GM18519 (cell line): ENCODE results near the gene ACAD9.
"Not testable (repeated sequence)": the region's sequence is repeated elsewhere in the genome, so short reads cannot be mapped to it uniquely, and the experiment has no call there.

Source experiments
- ATAC-seq: cut with Tn5 transposase; IDR thresholded peaks from one replicate; pipeline ENCODE4 v1.9.1; 2021; ENCODE audit warnings: mild to moderate bottlenecking, moderate library complexity; ENCODE audit not compliant: unreplicated experiment, low FRiP score

Gene ACAD9

DNA sequence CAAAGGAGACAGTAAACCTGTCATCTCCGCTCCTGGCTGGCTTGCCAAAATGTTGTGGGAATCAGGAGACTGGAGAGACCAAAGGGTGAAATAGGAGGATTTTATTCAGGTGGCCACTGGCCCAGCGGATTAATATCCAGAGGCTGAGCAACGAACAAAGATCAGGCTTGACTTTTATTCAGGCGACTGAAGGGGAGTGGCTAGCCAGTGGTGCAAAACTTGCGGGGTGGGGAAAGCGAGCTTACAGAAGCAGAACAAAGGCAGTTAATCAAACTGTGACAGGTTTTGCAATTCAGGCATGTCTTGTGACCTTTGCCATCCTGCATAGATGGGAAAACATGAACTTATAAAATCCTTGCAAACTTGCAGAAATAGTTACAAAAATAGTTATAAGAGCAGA, 19.8 kb upstream of the ACAD9 start:
- ATAC-seq, result no peak

- no peak for ATAC-seq
Observed at GRCh38 chr3:128861491-128861890, 17.9 kb upstream of the ACAD9 start.

- ATAC-seq, result no peak
Observed at GRCh38 chr3:128863560-128863959, 15.9 kb upstream of the ACAD9 start.

GRCh38 chr3:128864351-128864811, 15.0 kb upstream of the ACAD9 start:
- ATAC-seq, result no peak

GRCh38 chr3:128864849-128865804, 14.3 kb upstream of the ACAD9 start:
- not testable (repeated sequence) for ATAC-seq

DNA sequence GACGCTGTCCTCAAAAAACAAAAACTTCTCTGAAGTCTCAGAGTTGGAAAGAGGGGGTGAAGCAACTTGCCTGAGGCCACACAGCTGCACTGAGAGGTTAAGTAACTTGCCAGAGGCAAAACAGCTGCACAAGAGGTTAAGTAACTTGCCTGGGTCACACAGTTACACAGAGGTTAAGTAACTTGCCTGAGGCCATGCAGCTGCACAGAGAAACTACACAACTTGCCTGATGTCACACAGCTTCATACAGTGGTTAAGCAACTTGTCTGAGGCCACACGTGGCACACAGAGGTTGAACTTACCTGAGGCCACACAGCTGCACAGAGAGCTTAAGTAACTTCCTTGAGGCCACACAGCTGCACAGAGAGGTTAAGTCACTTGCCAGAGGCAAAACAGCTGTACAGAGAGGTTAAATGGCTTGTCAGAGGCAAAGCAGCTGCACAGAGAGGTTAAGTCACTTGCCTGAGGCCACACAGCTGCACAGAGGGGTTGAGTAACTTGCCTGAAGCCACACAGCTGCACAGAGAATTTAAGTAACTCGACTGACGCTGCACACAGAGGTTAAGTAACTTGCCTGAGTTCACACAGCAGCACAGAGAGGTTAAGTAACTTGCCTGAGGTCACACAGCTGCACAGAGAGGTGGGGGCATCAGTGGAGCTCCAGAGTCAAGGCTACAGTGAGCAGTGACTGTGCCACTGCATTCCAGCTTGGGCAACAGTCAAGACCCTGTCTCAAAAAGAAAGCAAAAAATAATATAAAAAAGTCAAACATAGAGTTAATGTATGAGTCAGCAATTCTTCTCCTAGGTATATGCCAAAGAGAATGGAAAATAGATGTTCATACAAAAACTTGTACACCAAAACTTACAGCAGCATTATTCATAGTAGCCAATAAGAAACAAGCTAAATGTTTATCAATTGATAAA, 12.0 kb upstream of the ACAD9 start:
- ATAC-seq, result no peak

- no peak for ATAC-seq
Observed at GRCh38 chr3:128870347-128870746, 9.1 kb upstream of the ACAD9 start.

- ATAC-seq, result no peak
Observed at GRCh38 chr3:128872282-128872681, 7.1 kb upstream of the ACAD9 start.

- ATAC-seq, result no peak
Observed at GRCh38 chr3:128872744-128873143, 6.7 kb upstream of the ACAD9 start.

DNA sequence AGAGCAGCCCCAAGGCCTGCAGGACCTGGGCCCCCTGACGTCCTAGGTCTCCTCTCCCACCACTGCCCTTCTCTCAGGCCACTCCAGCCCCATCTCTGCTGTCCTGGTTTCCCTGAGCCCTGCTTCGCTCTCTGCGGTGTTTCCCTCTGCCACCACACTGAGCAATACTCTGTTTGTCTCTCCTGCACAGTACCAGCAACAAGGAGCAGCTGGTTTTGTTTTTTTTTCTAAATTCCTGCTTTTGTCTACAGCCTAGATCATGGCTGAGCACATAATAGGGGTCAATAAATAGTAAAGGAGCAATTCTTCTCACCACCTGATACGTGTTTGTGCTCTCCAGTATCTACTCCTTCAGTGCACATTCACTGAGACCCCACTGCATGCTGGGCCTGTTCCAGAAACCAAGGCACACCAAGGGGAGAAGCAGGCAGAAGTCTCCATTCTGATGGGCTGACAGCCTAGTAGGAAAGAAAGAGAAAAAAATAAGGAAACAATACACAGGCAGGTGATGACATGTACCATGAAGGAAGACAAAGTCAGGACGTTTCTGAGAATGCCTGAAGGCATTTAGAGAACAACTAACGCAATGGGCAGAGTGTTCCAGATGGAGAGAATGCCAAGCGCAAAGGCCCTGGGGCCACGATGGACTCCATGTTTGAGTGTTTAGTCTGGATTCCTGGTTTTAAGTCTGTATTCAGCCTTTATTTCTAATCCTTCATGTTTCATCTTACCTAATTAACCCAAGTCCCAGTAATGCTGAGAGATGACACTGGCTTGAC, 6.0 kb upstream of the ACAD9 start:
- ATAC-seq, result no peak

GRCh38 chr3:128874481-128875180, 4.8 kb upstream of the ACAD9 start:
- no peak for ATAC-seq

- ATAC-seq, result no peak
Observed at GRCh38 chr3:128875556-128876120, 3.8 kb upstream of the ACAD9 start.

DNA sequence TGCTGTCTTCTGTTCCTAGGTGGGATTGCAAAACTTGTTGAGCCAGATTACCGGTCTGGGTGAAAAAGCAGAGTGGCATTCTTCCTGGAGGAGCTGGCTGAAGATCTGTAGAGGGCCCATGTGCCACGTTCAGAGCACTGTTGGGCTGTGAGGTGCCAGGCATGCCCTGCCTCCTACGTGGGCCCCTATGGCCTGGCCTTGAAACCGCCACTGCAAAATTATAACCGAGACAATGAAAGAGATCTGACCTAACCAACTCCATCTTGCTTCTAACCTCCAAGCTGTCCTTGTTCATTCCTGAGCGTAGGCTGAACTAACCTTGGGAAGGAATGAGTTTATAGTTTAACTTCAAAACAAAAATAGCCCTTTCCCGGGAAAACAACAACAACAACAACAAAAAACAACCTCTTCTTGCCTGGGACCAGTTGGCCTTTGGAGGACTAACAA, 1.4 kb upstream of the ACAD9 start:
- no peak for ATAC-seq

GRCh38 chr3:128878556-128879124, 780 bp upstream of the ACAD9 start:
- ATAC-seq, result peak; percentile 2

GRCh38 chr3:128879991-128880390, 571 bp downstream of the ACAD9 start:
- ATAC-seq, result no peak

- not testable (repeated sequence) for ATAC-seq
Observed at GRCh38 chr3:128880455-128880854, 1.0 kb downstream of the ACAD9 start.

GRCh38 chr3:128881576-128881975, 2.2 kb downstream of the ACAD9 start:
- ATAC-seq, result no peak

DNA sequence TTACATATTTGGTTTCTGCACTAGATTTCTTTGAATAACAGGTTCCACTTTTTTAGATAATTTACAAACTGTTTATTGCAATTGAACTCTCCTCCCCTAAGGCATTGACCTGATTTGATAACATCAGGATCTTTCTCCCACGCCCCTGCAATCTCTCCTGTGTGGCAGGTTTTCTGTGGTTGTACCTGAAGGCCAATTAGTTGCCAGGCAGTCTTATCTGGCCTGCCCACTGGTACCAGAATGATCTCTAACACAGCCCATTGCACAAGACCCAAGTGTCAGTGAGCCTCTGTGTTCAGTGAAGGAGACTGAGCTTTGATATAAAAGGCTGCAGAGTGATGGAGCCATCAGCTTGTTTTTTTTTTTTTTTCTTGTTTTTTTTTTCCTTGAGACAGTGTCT, 3.3 kb downstream of the ACAD9 start:
- ATAC-seq, result no peak

GRCh38 chr3:128884992-128885391, 5.6 kb downstream of the ACAD9 start:
- no peak for ATAC-seq
